Measurements from ENCODE around the gene EIF5AL1.
"Not testable (repeated sequence)": the region's sequence is repeated elsewhere in the genome, so short reads cannot be mapped to it uniquely, and the experiment has no call there.

The EIF5AL1 gene

DNA sequence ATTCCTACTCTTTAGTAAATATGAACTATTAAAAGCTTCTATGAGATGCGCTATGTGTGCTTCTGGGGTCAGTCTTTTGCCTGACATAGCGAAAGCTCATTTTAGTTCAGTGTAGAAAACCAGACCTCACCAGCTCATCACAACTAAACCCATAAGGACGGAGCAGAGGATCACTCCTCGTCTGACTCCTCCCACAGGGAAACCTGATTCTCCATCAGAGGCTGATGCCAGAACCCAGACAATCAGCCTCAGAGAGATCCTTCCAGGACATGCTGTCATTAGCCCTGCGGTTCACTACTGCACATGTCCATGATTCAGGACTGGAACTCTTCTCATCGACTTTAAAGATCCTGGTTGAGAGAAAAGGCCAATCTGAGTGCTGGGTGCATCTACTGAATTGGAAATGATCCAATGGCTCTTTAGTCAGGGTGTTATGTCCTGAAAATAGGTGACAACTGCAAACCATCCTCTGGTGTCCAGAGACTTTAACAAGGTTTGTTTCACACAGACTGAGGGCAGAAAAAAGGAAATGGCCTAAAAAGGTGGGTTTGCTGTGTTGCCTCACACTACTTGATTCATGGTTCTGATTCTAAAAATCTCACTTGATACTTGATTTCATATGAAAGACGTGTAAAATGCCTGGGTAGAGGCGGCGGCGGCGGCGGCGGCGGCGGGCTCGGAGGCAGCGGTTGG, at the start of gene EIF5AL1:
Gene EIF5AL1 (plus strand): TSS at position 643 of the 693 bp plus-strand sequence. CDS start 117 bp downstream, outside the sequence.
- DNase-seq (ENCODE audit: low spot score in 2 of 2); in situ Hi-C loops (cut with MboI; ENCODE audit: low sequenced_read_pairs); H3K36me3 ChIP-seq (replicated peaks); H3K4me3 ChIP-seq; H3K27me3 ChIP-seq (ENCODE audit: low read depth); H3K4me1 ChIP-seq; H3K9me3 ChIP-seq: not testable (repeated sequence)

DNA sequence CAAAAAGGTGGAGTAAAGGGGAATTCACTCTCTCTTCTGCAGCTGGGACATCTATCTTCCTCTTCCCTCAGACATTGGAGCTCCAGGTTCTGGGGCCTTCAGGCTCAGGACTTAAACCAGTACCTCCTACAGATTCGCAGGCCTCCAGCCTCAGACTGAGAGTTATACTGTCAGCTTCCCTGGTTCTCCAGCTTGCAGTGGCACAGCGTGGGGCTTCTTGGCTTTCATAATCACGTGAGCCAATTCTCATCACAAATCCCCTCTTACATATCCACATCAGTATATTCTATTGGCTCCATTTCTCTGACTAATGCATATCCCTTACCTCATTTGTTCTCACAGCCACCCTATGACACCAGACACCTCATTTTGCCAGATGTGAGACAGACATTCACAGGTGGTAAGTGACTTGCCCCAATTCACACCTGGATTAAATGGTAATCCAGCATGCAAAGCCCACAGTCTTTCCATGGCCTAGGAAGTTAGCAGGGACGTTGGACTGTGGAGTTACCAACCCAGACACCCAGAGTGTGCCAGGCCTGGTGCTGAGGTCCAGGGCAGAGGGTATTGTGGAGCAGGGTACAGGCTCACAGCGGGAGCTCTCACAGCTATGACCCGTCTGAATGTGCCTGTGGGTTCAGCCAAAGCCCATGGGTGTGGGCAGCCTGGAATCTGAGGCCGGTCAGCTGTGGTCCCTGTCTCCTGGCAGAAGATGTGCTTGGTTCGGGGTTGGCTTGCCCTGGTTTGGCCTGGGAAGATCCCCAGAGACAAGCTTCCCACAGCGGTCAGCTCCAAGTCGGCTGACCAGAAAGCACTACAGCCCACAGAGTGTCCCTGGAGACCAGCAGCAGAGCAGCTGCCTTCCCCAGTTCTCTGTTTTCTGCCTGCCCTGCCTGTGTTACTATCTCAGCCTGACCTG, 48.5 kb upstream of the EIF5AL1 start:
- in situ Hi-C loops (cut with MboI; ENCODE audit: low sequenced_read_pairs) = no loop called here
- H3K36me3 ChIP-seq (replicated peaks) = no peaks in the 10 kb centered on the region
- DNase-seq (ENCODE audit: low spot score in 2 of 2) = no peak
- H3K27me3 ChIP-seq (ENCODE audit: low read depth) = no peaks in the 10 kb centered on the region; the same call in 1 of the 2 replicates
- H3K4me1 ChIP-seq = no peaks in the 10 kb centered on the region
- H3K4me3 ChIP-seq = no peak overlapping the region
- H3K9me3 ChIP-seq = no peaks in the 10 kb centered on the region

DNA sequence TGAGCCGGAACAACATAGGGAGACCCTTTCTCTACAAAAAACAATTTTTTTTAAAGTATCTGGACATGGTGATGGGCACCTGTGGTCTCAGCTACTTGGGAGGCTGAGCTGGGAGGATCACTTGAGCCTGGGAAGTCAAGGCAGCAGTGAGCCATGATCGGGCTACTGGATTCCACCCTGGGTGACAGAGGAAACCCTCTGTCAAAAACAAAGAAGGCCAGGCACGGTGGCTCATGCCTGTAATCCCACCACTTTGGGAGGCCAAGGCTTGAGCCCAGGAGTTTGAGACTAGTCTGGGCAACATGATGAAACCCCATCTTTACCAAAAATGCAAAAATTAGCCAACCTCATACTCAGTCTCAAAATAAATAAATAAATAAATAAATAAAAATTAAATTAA, 47.0 kb upstream of the EIF5AL1 start:
- Histone ChIP-seq H3K36me3 (replicated peaks) (no peaks in the 10 kb centered on the region), H3K9me3 (no peaks in the 10 kb centered on the region), H3K27me3 (ENCODE audit: low read depth) (no peaks in the 10 kb centered on the region; the same call in 1 of the 2 replicates), H3K4me1 (no peaks in the 10 kb centered on the region), H3K4me3 (no peak overlapping the region)
- no peak for DNase-seq (ENCODE audit: low spot score in 2 of 2)
- in situ Hi-C loops (cut with MboI; ENCODE audit: low sequenced_read_pairs) = no loop called here

DNA sequence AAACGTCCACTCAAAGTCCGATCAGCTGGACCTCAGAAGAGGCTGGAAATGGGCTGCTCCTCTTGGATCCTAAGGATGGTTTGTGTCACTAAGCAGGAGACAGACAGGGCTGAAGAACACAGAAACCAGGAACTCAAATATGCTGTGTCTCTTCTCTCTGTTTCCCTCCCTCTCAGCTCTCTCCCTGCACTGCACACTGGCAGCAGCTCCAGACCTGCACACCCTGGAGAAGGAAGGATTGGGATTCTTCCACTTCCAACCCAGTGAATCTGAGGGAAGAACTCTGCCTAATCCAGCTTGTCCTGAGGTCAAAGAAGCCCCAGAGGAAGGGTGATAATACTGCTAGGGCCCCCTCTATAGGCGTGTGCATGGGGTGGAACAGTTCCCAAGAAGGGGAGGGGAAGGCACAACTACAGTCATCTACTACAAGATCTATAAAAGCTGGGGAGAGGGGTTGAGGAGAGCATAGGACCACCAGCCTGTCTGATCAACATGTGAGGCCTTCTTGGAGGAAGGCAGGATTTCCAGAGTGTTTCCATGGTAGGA, 44.2 kb upstream of the EIF5AL1 start:
- H3K9me3 ChIP-seq = no peaks in the 10 kb centered on the region
- no peak for DNase-seq (ENCODE audit: low spot score in 2 of 2)
- H3K27me3 ChIP-seq (ENCODE audit: low read depth) = no peaks in the 10 kb centered on the region
- no peak overlapping the region for H3K4me3 ChIP-seq
- no peaks in the 10 kb centered on the region for H3K36me3 ChIP-seq (replicated peaks)
- H3K4me1 ChIP-seq = no peaks in the 10 kb centered on the region
- in situ Hi-C loops (cut with MboI; ENCODE audit: low sequenced_read_pairs) = no loop called here

GRCh38 chr10:79468841-79469585, 43.3 kb upstream of the EIF5AL1 start:
- in situ Hi-C loops (cut with MboI; ENCODE audit: low sequenced_read_pairs) = no loop called here
- Histone ChIP-seq H3K27me3 (ENCODE audit: low read depth) (no peaks in the 10 kb centered on the region), H3K36me3 (replicated peaks) (no peaks in the 10 kb centered on the region), H3K9me3 (no peaks in the 10 kb centered on the region), H3K4me1 (no peaks in the 10 kb centered on the region), H3K4me3 (no peak overlapping the region)
- no peak for DNase-seq (ENCODE audit: low spot score in 2 of 2)

DNA sequence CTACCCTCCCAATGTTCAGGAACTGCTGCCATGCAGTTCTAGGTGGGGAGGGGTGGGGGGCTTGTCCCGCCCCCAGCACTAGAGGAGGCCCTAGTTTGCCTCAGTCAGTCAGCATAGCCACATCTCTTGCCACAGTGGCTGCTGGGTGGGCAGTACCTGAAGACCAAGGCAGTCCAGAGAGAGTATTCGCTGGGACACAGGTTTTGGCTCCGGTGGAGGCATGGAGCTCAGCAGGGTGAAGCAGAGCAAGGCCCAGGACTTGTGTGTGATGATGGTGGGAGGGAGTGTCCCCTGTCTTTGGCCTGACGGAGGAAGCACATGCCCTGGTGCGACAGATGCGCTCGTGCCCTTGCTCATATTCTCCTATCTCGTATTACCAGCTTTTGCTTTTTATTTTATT, 42.2 kb upstream of the EIF5AL1 start:
- in situ Hi-C loops (cut with MboI; ENCODE audit: low sequenced_read_pairs) = no loop called here
- DNase-seq (ENCODE audit: low spot score in 2 of 2) = no peak
- Histone ChIP-seq H3K4me3 (no peak overlapping the region), H3K9me3 (no peaks in the 10 kb centered on the region), H3K36me3 (replicated peaks) (no peaks in the 10 kb centered on the region), H3K4me1 (no peaks in the 10 kb centered on the region), H3K27me3 (ENCODE audit: low read depth) (no peaks in the 10 kb centered on the region)

- Histone ChIP-seq H3K36me3 (replicated peaks) (no peaks in the 10 kb centered on the region), H3K27me3 (ENCODE audit: low read depth) (peaks cover 2% of the 10 kb centered on the region; the same call in 1 of the 2 replicates), H3K9me3 (no peaks in the 10 kb centered on the region), H3K4me3 (no peak overlapping the region), H3K4me1 (no peaks in the 10 kb centered on the region)
- in situ Hi-C loops (cut with MboI; ENCODE audit: low sequenced_read_pairs) = no loop called here
- DNase-seq (ENCODE audit: low spot score in 2 of 2) = no peak
Measured at GRCh38 chr10:79471776-79472175, 40.6 kb upstream of the EIF5AL1 start.

GRCh38 chr10:79472449-79472848, 39.9 kb upstream of the EIF5AL1 start:
- Histone ChIP-seq H3K27me3 (ENCODE audit: low read depth) (peaks cover 2% of the 10 kb centered on the region; the same call in 1 of the 2 replicates), H3K36me3 (replicated peaks) (no peaks in the 10 kb centered on the region), H3K4me1 (no peaks in the 10 kb centered on the region), H3K4me3 (no peak overlapping the region), H3K9me3 (no peaks in the 10 kb centered on the region)
- in situ Hi-C loops (cut with MboI; ENCODE audit: low sequenced_read_pairs) = no loop called here
- no peak for DNase-seq (ENCODE audit: low spot score in 2 of 2)

GRCh38 chr10:79472951-79473350, 39.4 kb upstream of the EIF5AL1 start:
- H3K9me3 ChIP-seq = no peaks in the 10 kb centered on the region
- H3K27me3 ChIP-seq (ENCODE audit: low read depth) = peaks cover 2% of the 10 kb centered on the region; the same call in 1 of the 2 replicates
- no peaks in the 10 kb centered on the region for H3K4me1 ChIP-seq
- in situ Hi-C loops (cut with MboI; ENCODE audit: low sequenced_read_pairs) = no loop called here
- DNase-seq (ENCODE audit: low spot score in 2 of 2) = no peak
- H3K4me3 ChIP-seq = no peak overlapping the region
- no peaks in the 10 kb centered on the region for H3K36me3 ChIP-seq (replicated peaks)

GRCh38 chr10:79473496-79474095, 38.7 kb upstream of the EIF5AL1 start:
- H3K27me3 ChIP-seq (ENCODE audit: low read depth) = peaks cover 2% of the 10 kb centered on the region; the same call in 1 of the 2 replicates
- in situ Hi-C loops (cut with MboI; ENCODE audit: low sequenced_read_pairs) = no loop called here
- H3K36me3 ChIP-seq (replicated peaks) = no peaks in the 10 kb centered on the region
- DNase-seq (ENCODE audit: low spot score in 2 of 2) = no peak
- no peak overlapping the region for H3K4me3 ChIP-seq
- no peaks in the 10 kb centered on the region for H3K9me3 ChIP-seq
- H3K4me1 ChIP-seq = no peaks in the 10 kb centered on the region

DNA sequence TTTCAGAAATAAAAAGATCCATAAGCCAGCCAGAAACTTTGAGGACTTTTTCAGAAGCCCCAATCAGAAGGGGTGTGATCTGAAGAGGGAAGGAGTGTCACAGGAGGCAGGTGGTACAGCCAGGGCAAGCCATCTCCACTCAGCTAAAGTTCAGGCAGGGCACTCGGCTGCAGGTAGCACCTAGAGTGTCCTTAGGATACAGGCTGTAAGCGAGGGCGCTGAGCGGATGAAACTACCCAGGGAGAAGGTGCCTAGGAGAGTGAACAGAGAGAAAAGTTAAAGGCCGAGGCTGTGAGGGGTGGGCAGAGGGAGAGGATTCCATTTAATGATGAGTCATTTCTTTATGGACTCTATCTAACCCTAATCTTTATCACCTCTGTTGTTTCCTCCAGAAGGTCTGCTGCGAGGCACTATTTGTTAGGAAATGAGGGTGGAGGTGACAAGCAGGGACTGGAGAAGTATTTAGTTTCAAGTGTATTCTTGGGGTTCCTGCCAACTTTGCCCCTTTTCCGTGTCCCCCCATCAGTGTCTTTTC, 37.1 kb upstream of the EIF5AL1 start:
- Histone ChIP-seq H3K9me3 (no peaks in the 10 kb centered on the region), H3K4me1 (no peaks in the 10 kb centered on the region), H3K4me3 (no peak overlapping the region), H3K27me3 (ENCODE audit: low read depth) (peaks cover 2% of the 10 kb centered on the region; the same call in 1 of the 2 replicates), H3K36me3 (replicated peaks) (no peaks in the 10 kb centered on the region)
- in situ Hi-C loops (cut with MboI; ENCODE audit: low sequenced_read_pairs) = no loop called here
- DNase-seq (ENCODE audit: low spot score in 2 of 2) = no peak

DNA sequence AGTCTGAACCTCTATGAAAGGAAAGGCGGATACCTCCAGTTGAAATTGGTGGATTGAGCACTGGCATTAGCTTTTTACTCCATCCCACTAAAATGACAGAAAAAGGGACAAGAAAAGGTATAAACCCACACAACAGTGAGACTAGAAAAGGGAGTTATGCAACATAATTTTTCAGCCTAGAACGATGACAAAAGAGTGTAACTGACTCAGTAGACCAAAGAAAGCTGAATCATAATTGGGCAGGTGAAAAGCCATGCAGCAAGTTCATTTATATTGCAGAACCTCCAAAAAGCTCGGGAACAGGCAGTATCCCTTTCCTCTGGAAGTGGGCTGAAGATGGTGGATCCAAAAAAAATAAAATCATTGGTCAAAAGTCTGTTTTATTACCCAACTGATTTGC, 36.5 kb upstream of the EIF5AL1 start:
- in situ Hi-C loops (cut with MboI; ENCODE audit: low sequenced_read_pairs) = no loop called here
- no peak for DNase-seq (ENCODE audit: low spot score in 2 of 2)
- H3K27me3 ChIP-seq (ENCODE audit: low read depth) = peaks cover 2% of the 10 kb centered on the region; the same call in 1 of the 2 replicates
- no peaks in the 10 kb centered on the region for H3K9me3 ChIP-seq
- H3K4me1 ChIP-seq = no peaks in the 10 kb centered on the region
- no peak overlapping the region for H3K4me3 ChIP-seq
- no peaks in the 10 kb centered on the region for H3K36me3 ChIP-seq (replicated peaks)

- Histone ChIP-seq H3K4me1 (no peaks in the 10 kb centered on the region), H3K4me3 (no peak overlapping the region), H3K27me3 (ENCODE audit: low read depth) (peaks cover 2% of the 10 kb centered on the region; the same call in 1 of the 2 replicates), H3K36me3 (replicated peaks) (no peaks in the 10 kb centered on the region), H3K9me3 (no peaks in the 10 kb centered on the region)
- in situ Hi-C loops (cut with MboI; ENCODE audit: low sequenced_read_pairs) = no loop called here
- DNase-seq (ENCODE audit: low spot score in 2 of 2) = no peak
Measured at GRCh38 chr10:79476645-79477044, 35.7 kb upstream of the EIF5AL1 start.
